ENCODE data around the gene CCL8.
"Not testable (repeated sequence)": the region's sequence is repeated elsewhere in the genome, so short reads cannot be mapped to it uniquely, and the experiment has no call there.

CCL8 gene

DNA sequence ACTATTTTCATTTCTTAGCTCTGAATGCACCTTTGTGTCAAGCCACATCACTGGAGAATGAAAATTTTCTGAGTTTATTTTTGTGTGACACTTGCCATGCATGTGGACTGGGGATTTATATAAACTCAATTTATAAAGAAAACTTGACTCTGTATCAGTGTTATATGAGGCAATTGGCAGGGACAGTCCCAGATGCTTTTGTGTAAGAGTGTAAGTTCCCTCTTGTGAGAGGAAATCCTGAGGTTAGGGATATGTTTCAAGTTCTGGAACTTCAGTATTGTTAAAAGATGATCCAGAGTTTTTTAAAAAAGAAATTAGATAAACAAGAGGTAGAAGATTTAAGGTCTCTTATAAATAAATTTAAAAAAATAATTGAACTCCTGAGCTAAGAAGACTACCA lies 10.9 kb upstream of the CCL8 start:
- DNase-seq (ENCODE audit: low spot score): no peak
- TF ChIP-seq, protein P1, sequence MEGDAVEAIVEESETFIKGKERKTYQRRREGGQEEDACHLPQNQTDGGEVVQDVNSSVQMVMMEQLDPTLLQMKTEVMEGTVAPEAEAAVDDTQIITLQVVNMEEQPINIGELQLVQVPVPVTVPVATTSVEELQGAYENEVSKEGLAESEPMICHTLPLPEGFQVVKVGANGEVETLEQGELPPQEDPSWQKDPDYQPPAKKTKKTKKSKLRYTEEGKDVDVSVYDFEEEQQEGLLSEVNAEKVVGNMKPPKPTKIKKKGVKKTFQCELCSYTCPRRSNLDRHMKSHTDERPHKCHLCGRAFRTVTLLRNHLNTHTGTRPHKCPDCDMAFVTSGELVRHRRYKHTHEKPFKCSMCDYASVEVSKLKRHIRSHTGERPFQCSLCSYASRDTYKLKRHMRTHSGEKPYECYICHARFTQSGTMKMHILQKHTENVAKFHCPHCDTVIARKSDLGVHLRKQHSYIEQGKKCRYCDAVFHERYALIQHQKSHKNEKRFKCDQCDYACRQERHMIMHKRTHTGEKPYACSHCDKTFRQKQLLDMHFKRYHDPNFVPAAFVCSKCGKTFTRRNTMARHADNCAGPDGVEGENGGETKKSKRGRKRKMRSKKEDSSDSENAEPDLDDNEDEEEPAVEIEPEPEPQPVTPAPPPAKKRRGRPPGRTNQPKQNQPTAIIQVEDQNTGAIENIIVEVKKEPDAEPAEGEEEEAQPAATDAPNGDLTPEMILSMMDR (IDR thresholded peaks at IDR 0.05; ENCODE audit: extremely low read depth, insufficient read depth, missing control alignments): no peak
- in situ Hi-C loops (cut with MboI; ENCODE audit: low pct_unique_long_range_greater_than_20kb, low sequenced_read_pairs, unreplicated experiment): no loop called here

DNA sequence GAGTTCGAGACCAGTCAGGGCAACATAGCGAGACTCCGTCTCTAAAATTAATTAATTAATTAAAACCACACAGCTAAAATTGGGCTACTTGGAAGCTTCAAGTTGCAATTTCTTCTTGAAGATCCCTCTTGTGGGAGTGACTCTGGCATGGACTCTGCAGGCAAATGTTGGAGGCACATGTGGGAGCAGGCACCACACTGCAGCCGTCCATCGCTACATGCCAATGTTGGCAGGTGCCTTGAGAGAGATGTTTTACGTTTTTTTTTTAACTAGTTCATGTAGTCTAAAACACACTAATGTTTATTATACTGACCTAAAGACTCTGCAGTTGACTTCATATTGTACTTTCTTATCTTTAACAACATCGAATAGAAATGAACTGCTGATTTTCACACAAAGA lies 7.9 kb upstream of the CCL8 start:
- TF ChIP-seq, protein P1 (IDR thresholded peaks at IDR 0.05; ENCODE audit: extremely low read depth, insufficient read depth, missing control alignments): no peak
- no peak for DNase-seq (ENCODE audit: low spot score)
- in situ Hi-C loops (cut with MboI; ENCODE audit: low pct_unique_long_range_greater_than_20kb, low sequenced_read_pairs, unreplicated experiment): no loop called here

GRCh38 chr17:34312080-34312479 lies 7.2 kb upstream of the CCL8 start:
- in situ Hi-C loops (cut with MboI; ENCODE audit: low pct_unique_long_range_greater_than_20kb, low sequenced_read_pairs, unreplicated experiment): no loop called here
- no peak for DNase-seq (ENCODE audit: low spot score)
- TF ChIP-seq, protein P1 (IDR thresholded peaks at IDR 0.05; ENCODE audit: extremely low read depth, insufficient read depth, missing control alignments): no peak

- TF ChIP-seq, protein P1 (IDR thresholded peaks at IDR 0.05; ENCODE audit: extremely low read depth, insufficient read depth, missing control alignments): no peak
- no peak for DNase-seq (ENCODE audit: low spot score)
- in situ Hi-C loops (cut with MboI; ENCODE audit: low pct_unique_long_range_greater_than_20kb, low sequenced_read_pairs, unreplicated experiment): no loop called here
Measured at GRCh38 chr17:34313164-34313563, 6.1 kb upstream of the CCL8 start.

DNA sequence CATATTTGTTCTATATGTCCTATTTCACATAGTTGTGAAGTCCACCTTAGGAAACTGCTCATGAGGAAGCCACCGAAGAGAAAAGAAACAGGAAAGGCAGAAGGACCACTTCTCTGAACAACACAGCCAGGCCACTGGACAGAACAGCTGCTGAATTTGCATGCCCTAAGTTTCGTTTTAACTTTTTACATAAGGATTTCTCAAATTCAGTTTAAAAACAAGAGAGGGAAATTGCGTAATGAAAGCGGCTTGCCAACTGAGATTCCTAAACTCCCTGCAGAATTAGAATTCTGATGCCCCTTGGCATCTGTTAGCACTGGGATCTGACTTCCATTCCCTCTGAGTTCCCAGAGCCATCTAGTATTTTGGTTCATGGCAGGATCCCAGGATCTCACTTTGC lies 5.0 kb upstream of the CCL8 start:
- TF ChIP-seq, protein P1 (IDR thresholded peaks at IDR 0.05; ENCODE audit: extremely low read depth, insufficient read depth, missing control alignments): no peak
- in situ Hi-C loops (cut with MboI; ENCODE audit: low pct_unique_long_range_greater_than_20kb, low sequenced_read_pairs, unreplicated experiment): no loop called here
- no peak for DNase-seq (ENCODE audit: low spot score)

- in situ Hi-C loops (cut with MboI; ENCODE audit: low pct_unique_long_range_greater_than_20kb, low sequenced_read_pairs, unreplicated experiment): no loop called here
- no peak for DNase-seq (ENCODE audit: low spot score)
- TF ChIP-seq, protein P1 (IDR thresholded peaks at IDR 0.05; ENCODE audit: extremely low read depth, insufficient read depth, missing control alignments): peak; percentile 25
Measured at GRCh38 chr17:34318474-34318873, 761 bp upstream of the CCL8 start.

DNA sequence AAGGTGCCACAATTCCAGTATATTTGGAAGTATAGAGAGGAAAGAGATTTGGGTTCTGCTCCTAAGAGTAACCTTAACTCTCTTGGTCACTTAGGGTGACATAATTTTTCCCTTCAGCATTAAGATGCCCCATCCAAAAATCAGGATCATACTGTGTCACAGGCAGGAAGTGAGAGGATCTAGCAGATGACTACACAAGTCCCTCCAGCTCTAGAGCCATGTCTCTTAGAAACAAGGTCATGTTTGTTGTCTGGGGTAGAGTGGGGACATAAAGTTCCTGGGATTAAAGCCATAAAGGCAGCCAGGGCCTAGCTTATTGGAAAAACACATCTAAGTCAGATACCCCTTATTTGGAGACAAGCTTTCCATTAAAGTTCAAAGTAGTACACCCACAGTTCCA lies 2.7 kb downstream of the CCL8 start:
- in situ Hi-C loops (cut with MboI; ENCODE audit: low pct_unique_long_range_greater_than_20kb, low sequenced_read_pairs, unreplicated experiment): no loop called here
- no peak for DNase-seq (ENCODE audit: low spot score)
- TF ChIP-seq, protein P1 (IDR thresholded peaks at IDR 0.05; ENCODE audit: extremely low read depth, insufficient read depth, missing control alignments): no peak

DNA sequence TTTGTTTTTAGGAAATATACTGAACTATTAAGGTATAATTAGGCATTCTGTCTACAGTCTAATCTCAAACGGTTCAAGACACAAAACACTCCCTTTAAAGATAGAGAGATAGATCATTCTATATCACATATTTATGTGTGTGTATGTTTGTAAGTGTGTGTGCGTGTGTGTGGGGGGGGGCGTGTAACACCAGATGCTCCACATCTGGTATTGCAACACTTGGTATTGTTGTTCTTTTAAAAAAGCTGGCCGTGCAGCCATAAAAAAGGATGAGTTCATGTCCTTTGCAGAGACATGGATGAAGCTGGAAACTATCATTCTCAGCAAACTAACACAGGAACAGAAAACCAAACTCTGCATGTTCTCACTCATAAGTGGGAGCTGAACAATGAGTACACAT lies 8.3 kb downstream of the CCL8 start:
- DNase-seq (ENCODE audit: low spot score); in situ Hi-C loops (cut with MboI; ENCODE audit: low pct_unique_long_range_greater_than_20kb, low sequenced_read_pairs, unreplicated experiment): not testable (repeated sequence)
